ENCODE results near the gene PRPH2. TPM values are rescaled to one million over a fixed set of nuclear protein-coding genes. Genes with fewer than 3 reads are reported as not detected.

The PRPH2 gene
- total RNA-seq, 1 experiment from 2014 or later = not detected

DNA sequence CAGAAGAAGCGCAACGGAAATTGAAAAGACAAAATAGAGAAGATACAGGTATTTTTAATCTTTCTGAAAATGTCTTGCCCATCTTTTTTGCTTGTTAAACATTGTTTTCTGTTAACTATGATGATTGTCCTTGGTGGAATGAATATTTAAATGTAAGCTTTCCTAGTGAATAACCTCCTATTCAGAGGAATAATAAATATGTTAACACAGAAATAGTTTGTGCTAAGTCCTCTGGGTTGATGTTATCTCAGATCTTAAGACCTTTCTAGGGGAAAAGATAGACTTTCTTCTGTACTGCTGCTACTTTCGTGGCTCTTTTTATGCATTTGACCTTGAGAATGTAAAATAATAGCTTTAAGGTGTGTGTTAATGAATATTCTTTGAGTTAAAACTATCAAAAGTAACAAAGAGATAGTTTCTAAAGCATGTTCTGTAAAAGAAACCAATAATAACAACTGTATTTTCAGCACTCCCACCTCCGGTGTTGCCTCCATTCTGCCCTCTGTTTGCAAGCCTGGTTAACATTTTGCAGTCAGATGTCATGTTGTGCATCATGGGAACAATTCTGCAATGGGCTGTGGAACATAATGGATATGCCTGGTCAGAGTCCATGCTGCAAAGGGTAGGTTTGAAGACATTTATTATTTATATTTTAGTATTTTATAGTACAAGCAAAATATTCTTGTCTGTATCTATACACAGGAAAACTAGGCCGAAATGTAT is 70.2 kb downstream of the PRPH2 start:
- Histone ChIP-seq H3K27ac (ENCODE audit: low read length) (no peak overlapping the region), H3K27me3 (ENCODE audit: control insufficient read depth, insufficient read depth, low read length) (no peaks in the 10 kb centered on the region), H3K4me3 (ENCODE audit: low read depth in 2 of 2, low read length in 2 of 2) (no peak overlapping the region), H3K9me3 (ENCODE audit: control insufficient read depth, insufficient read depth, low read depth, low read length) (no peaks in the 10 kb centered on the region), H3K4me1 (ENCODE audit: control insufficient read depth, insufficient read depth, low read length) (no peaks in the 10 kb centered on the region), H3K36me3 (ENCODE audit: control insufficient read depth, insufficient read depth, low read length) (peaks cover 21% of the 10 kb centered on the region)
- intact Hi-C loops (cut with micrococcal nuclease; ENCODE audit: unreplicated experiment) (no loop called here), in situ Hi-C loops (cut with HindIII; ENCODE audit: low pct_unique_long_range_greater_than_20kb, low sequenced_read_pairs) (no loop called here)
- DNase-seq (ENCODE audit: low read depth, low spot score) = no peak
- CTCF ChIA-PET = interaction anchor here (0.6 kb wide), 1 partner anchor 88 kb away, joined by 4 read pairs; no protein-coding TSS in a partner anchor
- TF ChIP-seq, protein P1, sequence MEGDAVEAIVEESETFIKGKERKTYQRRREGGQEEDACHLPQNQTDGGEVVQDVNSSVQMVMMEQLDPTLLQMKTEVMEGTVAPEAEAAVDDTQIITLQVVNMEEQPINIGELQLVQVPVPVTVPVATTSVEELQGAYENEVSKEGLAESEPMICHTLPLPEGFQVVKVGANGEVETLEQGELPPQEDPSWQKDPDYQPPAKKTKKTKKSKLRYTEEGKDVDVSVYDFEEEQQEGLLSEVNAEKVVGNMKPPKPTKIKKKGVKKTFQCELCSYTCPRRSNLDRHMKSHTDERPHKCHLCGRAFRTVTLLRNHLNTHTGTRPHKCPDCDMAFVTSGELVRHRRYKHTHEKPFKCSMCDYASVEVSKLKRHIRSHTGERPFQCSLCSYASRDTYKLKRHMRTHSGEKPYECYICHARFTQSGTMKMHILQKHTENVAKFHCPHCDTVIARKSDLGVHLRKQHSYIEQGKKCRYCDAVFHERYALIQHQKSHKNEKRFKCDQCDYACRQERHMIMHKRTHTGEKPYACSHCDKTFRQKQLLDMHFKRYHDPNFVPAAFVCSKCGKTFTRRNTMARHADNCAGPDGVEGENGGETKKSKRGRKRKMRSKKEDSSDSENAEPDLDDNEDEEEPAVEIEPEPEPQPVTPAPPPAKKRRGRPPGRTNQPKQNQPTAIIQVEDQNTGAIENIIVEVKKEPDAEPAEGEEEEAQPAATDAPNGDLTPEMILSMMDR (IDR thresholded peaks at IDR 0.05) = no peak
- no peak for TF ChIP-seq SIN3A (IDR thresholded peaks at IDR 0.05; ENCODE audit: borderline replicate concordance, insufficient read depth, low read depth, low read length)
- POLR2A ChIA-PET = no interaction called here
- BruUV-seq (replicated peaks) = no TSS peak
- no peak for ATAC-seq

Other genes starting within 250 kb of the PRPH2 start
- 19.1 TPM for gene UBR2, start 158.6 kb downstream of the PRPH2 start, total RNA-seq (2021; ENCODE audit: unreplicated experiment)
- 25.7 TPM for gene TBCC, start 23.5 kb upstream of the PRPH2 start, total RNA-seq (2021; ENCODE audit: unreplicated experiment)
- gene BICRAL, start 59.5 kb upstream of the PRPH2 start, total RNA-seq (2021; ENCODE audit: unreplicated experiment) = 12.9 TPM
- gene RPL7L1, start 157.0 kb upstream of the PRPH2 start, total RNA-seq (2021; ENCODE audit: unreplicated experiment) = 109 TPM
- not detected for gene PTCRA, start 193.5 kb upstream of the PRPH2 start, total RNA-seq (2021; ENCODE audit: unreplicated experiment)
- gene CNPY3, start 206.9 kb upstream of the PRPH2 start, total RNA-seq (2021; ENCODE audit: unreplicated experiment) = 72.8 TPM
- 0.72 TPM for gene GNMT, start 238.2 kb upstream of the PRPH2 start, total RNA-seq (2021; ENCODE audit: unreplicated experiment)

Measured in Panc1 (cell line).